Left ventricle myocardium superior (tissue), 1 donor: ENCODE data around the gene AGRN. TPM values are rescaled to one million over a fixed set of nuclear protein-coding genes. Genes with fewer than 3 reads are reported as not detected.
"Not testable (repeated sequence)": the region's sequence is repeated elsewhere in the genome, so short reads cannot be mapped to it uniquely, and the experiment has no call there.

Experiments used
- ATAC-seq: fragments of 200-7000 bp; cut with Tn5 transposase; one replicate; pipeline ENCODE4 v1.9.1; 2020; ENCODE audit warnings: mild to moderate bottlenecking, moderate library complexity
- DNase-seq: peaks from one replicate; pipeline ENCODE4 v3.0.0-alpha.2; 2020
- intact Hi-C: fragments of 100-400 bp; cut with micrococcal nuclease; formaldehyde crosslinking; loops from one replicate; pipeline ENCODE4 v1.11.0; 2022
- total RNA-seq: library from RNA; stranded (reverse); fragmentation: NEBNext Ultra II Directional; extraction: Animal tissue kit (Norgen Biotek cat#: 25700); gene quantifications from one replicate; pipeline ENCODE4 v1.2.1, GENCODE V29; 2021
- donor health status: DM: no; HTN: yes; CAD: no; lungs with severe emphysema.

The AGRN gene
- total RNA-seq, 1 donor from 2014 or later: 18.5 TPM

DNA sequence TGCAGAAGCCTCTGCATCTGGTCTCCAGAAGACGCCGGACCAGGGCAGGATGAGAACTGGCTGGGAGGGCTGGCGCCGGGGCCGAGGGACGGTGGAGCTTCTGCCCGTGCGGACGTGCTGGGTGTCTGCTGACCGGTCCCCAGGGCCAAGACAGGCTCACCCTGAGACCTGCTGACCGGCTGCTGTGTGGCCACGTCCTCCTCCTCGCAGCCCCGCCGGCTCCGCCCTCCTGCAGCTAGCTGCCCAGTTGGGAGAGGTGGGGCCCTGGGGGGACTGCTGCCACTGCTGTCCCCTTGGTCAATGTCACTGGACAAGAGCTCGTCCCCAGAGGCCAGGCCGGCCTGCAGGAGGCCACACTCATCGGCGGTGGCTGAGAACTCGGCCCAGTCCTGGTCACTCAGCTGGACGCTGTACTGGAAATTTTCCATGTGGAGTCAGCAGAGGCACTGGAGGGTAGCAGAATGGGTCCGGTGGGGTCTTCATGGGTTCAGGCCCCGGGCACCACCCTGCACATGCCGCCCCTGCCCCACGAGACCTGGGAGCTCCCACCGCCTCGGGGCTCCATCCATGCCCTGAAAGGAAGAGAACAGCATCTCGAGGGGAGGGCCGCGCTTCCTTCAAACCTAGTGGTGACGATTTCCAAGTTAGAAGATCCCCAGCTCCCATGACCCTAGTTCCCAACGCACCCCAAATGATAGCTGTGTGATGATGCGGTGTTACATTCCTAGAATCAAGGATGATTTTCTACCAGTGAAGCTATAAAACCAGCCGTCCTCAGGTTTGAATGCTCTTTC, 39.1 kb upstream of the AGRN start:
- DNase-seq (peak; percentile 90), ATAC-seq (peak; percentile 73)
- intact Hi-C loops: no loop called here

DNA sequence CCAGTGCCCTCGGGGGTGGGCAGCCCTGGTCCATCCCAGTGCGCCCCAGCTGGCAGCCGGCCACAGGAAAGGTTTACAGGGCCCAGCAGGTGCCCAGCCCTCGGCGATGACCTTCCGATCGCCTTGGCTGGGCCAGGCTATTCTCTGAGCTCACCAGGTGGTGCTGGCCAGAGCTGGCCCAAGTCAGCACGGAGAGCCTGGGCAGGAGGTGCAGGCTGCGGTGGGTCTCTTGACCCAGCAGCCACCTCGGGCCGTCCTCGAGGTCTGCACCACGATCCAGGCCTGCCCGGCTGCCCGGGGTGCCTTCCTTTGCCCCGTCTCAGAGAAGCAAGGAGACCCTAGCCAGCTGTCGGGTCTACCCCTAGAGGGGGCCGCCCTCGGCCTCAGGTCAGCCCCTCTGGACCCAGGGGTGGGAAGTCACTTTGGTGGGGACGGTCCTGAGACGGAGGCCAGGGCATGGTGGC, 38.4 kb upstream of the AGRN start:
- peak; percentile 11 for ATAC-seq
- intact Hi-C loops: no loop called here
- DNase-seq: peak; percentile 65

DNA sequence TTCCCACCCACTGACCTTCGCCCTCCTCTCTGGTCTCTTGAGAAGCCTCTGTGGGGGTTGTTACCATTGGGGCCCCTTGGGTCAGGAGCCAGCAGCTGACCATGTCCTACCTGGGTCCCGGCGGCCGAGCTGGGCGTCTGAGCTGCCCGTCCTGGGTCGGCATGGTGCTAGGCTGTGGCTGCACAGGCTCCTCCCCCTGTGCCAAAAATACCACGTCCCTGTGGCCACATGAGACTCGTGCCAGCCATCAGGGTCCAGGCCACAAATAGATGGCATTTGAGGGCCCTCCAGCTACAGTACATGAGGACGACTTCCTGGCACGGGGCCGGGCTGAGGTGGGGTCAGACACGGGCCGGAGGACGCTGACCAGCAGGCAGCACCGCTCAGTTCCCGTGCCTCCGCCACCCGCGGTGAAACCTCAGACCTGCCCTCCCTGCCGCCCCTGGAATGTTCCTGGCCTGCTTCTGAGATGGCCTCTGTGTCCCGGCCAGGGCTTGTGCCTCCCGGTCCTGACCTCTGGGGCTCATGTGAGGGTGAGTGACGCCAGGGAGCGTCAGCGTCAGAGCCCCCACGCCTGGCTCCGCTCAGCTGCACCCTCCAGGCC, 37.9 kb upstream of the AGRN start, which contains the start of gene PERM1:
PERM1 (minus strand) TSS at position 139 of the 604 bp plus-strand sequence. CDS start 1,064 bp downstream, outside the sequence.
- peak; percentile 91 for DNase-seq
- intact Hi-C loops: no loop called here
- ATAC-seq: peak; percentile 74

DNA sequence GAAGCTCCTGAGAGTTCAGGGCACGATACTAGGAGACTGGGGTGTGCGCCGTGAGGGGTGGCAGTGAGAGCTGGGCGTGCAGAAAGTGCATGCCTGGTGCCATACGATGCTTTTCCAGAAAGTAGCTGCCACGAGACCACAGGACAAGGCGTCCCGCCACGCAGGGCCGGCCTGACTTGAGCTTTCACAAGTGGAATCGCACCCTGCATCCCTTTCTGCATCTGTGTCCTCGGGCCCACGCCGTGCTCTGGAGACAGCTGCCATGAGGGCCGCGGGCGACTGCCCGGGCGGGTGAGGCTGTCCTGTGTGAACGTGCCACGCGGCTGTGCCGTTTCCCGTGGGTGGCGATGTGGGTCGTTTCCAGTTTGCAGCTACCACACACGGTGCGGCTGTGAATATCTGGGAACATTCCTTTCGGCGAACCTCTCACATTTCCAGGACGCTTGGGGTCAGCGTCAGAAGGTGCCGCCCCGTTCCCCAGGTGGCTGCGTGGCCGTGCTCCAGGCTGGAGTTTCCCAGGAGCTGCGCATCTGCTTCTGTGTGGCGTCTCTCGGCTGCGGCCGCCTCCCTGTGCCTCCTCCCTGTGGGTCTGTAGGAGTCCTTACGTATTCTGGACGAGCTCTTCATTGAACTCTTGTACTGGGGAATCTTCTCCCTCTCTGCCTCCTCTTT, 37.0 kb upstream of the AGRN start:
- no peak for ATAC-seq
- intact Hi-C loops: no loop called here

DNA sequence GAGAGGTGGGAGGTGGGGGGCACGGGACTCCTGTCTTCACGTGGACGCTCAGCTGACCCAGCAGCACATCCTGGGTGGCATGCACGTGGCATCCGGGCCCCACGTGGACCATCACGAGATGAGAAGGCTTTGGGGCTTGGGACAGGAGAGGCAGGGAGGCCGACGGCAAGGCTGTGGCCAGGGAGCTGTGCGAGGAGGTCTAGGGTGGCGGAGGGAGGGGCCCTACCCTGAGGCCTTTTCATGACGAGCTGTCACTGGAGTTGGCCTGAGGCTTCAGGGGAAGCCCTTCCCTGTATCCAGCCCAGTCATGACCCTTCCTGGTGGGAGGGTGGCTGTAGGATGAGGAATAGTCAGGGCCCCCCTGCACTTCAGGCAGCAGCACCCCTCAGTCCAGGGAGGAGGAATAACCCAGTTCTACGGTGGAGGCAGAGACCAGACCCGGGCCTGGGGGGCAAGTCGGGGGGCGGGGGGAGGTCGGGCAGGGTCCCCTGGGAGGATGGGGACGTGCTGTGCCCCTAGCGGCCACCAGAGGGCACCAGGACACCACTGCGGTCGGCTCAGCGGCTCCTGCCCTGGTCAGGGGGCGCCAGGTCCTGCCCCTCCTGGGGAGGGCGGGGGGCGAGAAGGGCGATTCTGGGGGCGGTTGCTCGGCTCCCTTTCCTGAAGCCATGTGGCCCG, 36.0 kb upstream of the AGRN start:
- intact Hi-C loops: no loop called here
- ATAC-seq (no peak), DNase-seq (peak; percentile 71)

More for the DNA sequence above, 37.0 kb upstream of the AGRN start:
- peak; percentile 43 for DNase-seq

DNA sequence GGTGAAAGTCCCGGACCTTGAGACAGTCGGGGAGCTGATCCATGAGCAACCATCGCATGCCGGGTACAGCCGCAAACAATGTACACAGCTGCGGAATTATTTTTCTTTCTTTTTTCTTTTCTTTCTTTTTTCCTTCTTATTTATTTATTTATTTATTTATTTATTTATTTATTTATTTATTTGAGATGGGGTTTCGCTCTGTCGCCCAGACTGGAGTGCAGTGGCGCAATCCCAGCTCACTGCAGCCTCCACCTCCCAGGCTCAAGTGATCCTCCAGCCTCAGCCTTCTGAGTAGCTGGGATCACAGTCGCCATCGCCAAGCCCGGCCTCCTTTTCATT, 35.5 kb upstream of the AGRN start:
- intact Hi-C loops: no loop called here
- DNase-seq (no peak), ATAC-seq (no peak)

DNA sequence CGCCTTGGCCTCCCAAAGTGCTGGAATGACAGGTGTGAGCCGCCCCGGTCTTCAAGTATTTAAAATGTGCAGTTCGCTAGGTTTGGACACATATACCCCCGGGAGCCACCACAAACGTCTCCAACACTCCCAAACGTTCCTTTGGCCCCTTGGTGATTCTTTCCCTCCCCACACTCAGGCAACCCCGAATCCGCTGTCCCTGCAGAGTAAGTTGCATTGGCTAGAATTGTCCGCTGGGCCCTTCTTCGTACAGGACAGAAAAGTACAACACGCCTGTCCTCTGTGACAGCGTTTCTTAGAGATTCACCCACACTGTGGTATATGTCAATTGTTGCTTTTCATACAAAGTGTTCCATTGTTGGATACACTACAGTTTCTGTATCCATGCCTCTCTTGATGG, 34.8 kb upstream of the AGRN start:
- peak; percentile 23 for DNase-seq
- no peak for ATAC-seq
- intact Hi-C loops: no loop called here

DNA sequence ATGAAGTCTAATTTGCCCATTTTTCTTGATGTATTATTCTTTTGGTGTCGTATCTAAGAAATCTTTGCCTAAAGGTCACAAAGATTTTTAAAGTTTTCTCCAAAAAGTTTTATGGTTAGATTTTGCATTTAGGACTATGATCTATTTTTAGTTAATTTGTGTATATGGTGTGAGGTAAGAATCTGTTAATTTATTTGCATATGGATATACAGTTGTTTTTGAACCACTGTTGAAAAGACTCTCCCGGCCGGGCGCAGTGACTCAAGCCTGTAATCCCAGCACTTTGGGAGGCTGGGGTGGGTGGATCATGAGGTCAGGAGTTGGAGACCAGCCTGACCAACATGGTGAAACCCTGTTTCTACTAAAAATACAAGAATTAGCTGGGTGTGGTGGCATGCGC, 31.9 kb upstream of the AGRN start:
- ATAC-seq, DNase-seq, intact Hi-C loops: not testable (repeated sequence)

DNA sequence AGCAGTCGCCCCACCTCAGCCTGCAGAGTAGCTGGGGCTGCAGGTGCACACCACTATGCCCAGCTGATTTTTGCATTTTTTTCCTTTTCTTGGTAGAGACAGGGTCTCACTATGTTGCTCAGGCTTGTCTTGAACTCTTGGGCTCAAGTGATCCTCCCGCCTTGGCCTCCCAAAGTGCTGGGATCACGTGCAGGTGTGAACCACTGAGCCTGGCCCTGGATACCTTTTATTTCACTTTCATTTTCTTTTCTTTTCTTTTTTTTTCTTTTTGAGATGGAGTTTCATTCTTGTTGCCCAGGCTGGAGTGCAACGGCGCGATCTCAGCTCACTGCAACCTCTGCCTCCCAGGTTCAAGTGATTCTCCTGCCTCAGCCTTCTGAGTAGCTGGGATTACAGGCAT, 28.6 kb upstream of the AGRN start:
- intact Hi-C loops, ATAC-seq, DNase-seq: not testable (repeated sequence)

DNA sequence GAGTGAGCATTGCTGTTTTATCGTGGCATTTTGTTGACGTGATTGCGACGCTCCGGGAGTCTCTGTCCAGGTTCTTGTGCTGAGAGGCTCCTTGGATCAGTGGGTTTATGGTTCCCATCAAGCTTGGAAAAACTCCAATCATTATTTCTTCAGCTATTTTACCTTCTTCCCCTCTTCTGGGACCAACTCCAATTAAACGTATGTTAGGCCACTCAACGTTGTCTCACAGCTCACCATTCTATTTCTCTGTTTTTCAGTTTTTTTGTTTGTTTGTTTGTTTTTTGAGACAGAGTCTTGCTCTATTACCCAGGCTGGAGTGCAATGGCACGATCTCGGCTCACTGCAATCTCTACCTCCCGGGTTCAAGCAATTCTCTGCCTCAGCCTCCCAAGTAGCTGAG, 28.0 kb upstream of the AGRN start:
- intact Hi-C loops: no loop called here
- no peak for ATAC-seq
- DNase-seq: no peak

DNA sequence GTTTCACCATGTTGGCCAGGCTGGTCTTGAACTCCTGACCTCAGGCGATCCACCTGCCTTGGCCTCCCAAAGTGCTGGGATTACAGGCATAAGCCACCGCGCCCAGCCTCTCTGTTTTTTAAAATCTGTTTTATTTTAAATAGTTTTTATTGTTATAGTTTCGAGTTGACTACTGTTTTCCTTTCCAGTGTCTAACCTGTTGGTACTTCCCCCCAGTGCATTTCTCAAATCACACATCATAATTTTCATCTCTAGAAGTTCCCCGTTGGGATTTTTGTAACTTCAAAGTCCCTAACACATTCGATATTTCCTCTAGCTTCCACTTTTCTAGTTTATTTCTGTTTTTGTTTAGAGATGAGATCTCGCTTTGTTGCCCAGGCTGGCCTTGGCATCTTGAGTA, 27.6 kb upstream of the AGRN start:
- intact Hi-C loops: no loop called here
- ATAC-seq (no peak), DNase-seq (peak; percentile 1)

DNA sequence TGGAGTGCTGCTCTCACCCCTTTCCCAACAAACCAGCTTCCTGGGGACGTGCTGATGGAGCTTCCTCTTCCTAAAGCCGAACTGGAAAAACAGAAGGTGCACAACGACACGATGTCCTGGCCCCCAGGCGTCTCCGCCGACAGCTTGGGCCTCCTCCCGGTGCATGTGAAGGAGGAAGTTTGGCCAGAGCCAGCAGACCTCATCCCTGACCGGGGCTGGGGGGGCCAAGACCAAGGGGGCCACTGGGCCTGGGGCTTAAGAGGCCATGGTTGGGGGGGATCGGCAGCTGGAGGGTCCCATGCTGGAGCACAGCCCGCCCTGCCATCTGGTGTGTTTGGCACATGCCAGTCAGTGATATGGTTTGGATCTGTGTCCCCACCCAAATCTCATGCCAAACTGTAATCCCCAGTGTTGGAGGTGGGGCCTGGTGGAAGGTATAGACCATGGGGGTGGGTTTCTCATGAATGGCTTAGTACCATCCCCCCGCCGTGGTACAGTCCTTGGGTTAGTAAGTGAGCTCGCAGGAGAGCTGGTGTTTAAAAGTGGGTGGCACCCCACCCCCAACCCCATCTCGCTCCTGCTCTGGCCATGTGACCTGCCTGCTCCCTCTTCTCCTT, 26.4 kb upstream of the AGRN start:
- intact Hi-C loops: no loop called here
- DNase-seq (peak; percentile 22), ATAC-seq (no peak)

DNA sequence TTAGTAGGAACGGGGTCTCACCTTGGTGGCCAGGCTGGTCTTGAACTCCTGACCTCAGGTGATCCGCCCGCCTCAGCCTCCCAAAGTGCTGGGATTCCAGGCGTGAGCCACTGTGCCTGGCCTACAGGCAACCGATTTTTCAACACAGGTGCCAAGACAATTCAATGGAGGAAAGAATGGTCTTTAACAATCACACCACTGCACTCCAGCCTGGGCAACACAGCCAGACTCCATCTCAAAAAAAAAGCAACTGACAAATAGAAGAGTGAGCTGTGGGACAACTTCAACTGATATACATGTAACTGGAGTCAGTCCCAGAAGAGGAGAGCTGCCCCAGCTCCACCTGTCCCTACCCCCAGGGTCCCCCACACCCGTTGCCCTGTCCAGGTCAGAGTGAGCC, 25.4 kb upstream of the AGRN start:
- DNase-seq: peak; percentile 2
- intact Hi-C loops, ATAC-seq: not testable (repeated sequence)

DNA sequence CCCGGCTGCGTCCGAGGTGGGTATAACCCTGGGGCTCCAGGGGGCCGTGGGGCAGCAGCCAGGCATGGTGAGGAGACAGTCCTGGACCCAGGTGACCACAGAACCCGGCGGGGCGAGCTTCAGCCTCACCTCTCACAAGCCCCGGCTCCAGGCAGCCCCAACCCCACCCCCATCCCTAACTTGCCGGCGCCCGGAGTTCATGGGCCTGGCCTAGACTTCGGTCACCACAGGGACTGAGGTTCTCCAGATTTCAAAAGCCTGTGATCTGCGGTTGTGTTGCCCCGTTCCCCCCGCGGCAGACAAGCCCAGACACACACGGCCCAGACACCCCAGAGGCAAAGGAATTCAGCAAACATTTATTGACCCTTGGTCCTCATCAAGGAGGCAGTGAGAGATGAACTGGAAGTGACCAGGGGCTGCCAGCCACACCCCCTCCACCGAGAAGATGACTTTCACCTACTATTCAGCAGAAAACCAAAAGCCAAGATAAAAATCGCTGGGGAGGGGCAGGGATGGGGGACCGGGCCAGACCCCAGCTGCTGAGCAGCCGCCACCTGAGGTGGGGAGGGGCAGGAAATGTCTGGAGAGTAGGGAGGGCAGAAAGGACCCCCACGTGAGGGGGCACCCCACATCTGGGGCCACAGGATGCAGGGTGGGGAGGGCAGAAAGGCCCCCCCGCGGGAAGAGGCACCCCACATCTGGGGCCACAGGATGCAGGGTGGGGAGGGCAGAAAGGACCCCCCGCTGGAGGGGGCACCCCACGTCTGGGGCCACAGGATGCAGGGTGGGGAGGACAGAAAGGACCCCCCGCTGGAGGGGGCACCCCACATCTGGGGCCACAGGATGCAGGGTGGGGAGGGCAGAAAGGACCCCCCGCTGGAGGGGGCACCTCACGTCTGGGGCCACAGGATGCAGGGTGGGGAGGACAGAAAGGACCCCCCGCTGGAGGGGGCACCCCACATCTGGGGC, 24.0 kb upstream of the AGRN start:
- ATAC-seq: no peak
- peak; percentile 21 for DNase-seq
- intact Hi-C loops: no loop called here

DNA sequence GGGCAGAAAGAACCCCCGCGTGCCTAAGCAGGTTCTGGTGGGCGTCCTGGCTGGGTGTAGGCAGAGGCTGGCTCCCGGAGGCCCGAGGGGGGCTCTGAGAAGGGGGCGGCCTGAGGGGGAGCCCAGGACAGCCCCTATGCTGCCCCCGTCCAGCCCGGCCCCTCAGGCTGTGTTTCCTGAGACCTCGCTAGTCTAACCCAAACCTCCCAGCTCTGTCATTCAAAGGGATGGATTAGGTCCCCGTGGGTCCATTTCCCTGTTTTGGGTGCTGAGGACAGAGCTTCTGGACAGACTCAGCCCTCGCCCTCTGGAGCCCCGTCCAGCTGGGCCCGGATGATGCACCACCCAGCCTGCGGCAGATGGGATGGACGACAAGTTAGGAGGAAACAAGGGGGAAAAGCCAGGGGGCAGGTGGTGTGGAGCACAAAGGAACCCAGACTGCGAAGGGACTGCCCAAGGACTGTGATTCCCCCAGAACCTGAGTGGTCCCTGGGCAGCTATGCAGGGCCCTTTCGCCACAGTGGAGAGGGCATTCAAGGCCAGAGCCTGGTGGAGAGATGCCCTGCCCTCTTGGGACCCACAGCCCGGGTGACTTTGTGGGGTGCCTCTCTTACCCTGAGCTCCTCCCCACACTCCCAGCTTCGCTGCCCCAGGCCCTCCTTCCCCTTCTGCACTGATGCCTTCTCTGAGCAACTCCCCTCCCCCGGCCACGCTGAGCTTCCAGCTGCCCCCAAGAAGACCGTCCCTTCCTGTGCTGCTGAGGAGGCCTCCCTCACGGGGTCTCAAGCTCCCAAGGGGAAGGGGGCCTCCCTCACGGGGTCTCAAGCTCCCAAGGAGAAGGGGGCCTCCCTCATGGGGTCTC, 22.8 kb upstream of the AGRN start:
- DNase-seq (peak; percentile 32), ATAC-seq (no peak)
- intact Hi-C loops: no loop called here

DNA sequence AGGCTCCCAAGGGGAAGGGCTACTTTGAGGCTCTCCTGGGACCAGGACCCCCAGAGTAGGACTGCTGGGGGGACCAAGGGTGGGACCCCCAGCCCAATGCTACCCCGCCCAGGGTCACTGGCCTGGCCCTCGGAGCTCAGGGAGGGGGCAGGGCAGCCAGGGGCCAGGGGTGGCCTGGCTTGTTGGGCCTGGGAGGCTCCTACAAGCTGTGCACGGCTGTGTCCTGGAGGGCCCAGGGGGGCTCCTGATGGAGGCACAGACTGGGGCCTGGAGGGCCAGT, 22.3 kb upstream of the AGRN start:
- no peak for DNase-seq
- intact Hi-C loops: no loop called here
- ATAC-seq: no peak

DNA sequence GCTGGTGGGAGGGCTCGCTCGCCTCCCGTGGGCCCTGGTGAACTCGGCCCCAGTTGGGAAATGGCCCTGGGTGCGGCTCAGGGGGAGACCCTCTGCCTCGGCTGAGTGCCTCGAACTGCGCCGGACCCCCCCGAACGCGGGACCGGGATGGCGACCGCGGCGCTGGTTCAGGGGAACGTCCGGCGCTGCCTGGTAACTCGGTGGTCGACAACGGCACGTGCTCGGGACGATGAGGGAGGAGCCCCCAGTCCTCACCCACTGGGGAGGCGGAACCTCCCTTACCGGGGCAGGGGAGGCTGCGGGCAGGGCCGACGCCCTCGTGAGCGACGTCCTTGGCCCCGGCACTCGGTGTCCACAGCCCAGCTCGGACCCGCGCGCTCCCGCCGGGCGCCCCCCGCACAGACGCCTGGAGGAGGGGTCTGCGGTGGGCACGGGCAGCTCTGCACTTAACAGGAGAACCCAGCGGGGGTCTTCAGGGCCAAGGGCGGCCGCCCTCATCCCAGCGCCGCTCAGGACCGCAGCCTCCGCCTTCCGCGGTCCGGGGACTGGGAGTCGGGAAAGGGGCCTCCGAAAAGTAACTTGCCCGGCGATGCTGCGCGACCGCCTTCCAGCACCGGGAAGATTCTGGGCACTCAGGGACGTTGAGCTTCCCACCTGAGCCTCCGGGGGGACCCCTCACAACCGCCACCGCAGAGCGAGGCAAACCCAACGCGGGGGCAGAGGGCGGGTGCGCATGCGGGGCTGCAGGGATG, 21.8 kb upstream of the AGRN start:
- intact Hi-C loops: no loop called here
- DNase-seq (peak; percentile 45), ATAC-seq (no peak)
